Nephron (organoid): ENCODE results near the gene LARP1.

Experiments
- H3K27ac Mint-ChIP-seq, 3 experiments: 2 replicates each; pipeline ENCODE4 v1.8.0; 2020; ENCODE audit warnings: mixed read lengths in 3 of 3, mild to moderate bottlenecking in 2 of 3, moderate library complexity in 1 of 3
- H3K27me3 Mint-ChIP-seq: 2 replicates; pipeline ENCODE4 v1.8.0; 2021; ENCODE audit warnings: low read depth, mild to moderate bottlenecking, moderate library complexity, mixed read lengths
- H3K36me3 Mint-ChIP-seq: 2 replicates; pipeline ENCODE4 v1.8.0; 2020; ENCODE audit warnings: low read depth, mixed read lengths
- H3K4me1 Mint-ChIP-seq: 2 replicates; pipeline ENCODE4 v1.8.0; 2020; ENCODE audit warnings: mixed read lengths
- H3K4me3 Mint-ChIP-seq, 3 experiments: 2 replicates each; pipeline ENCODE4 v1.8.0; 2020; ENCODE audit warnings: mild to moderate bottlenecking in 3 of 3, mixed read lengths in 3 of 3, moderate library complexity in 2 of 3
- H3K9me3 Mint-ChIP-seq: 2 replicates; pipeline ENCODE4 v1.8.0; 2020; ENCODE audit warnings: mixed read lengths
- CTCF ChIP-seq, 3 experiments: fragments of 200-600 bp; sonication (generic); IDR thresholded peaks; one replicate each; pipeline ENCODE4 v1.5.0; 2021; ENCODE audit warnings: antibody characterized with exemption in 3 of 3; ENCODE audit not compliant: unreplicated experiment in 3 of 3

LARP1 gene

GRCh38 chr5:154751854-154752253 lies 3.3 kb upstream of the LARP1 start:
- Mint-ChIP-seq H3K9me3 (no peaks in the 10 kb centered on the region), H3K27ac (no peak overlapping the region), H3K27me3 (peaks cover 4% of the 10 kb centered on the region), H3K4me3 (no peak overlapping the region), H3K36me3 (no peaks in the 10 kb centered on the region), H3K4me1 (peaks cover 35% of the 10 kb centered on the region)
- no peak for TF ChIP-seq CTCF (IDR thresholded peaks at IDR 0.05; ENCODE audit: unreplicated experiment in 3 of 3)

- H3K9me3 Mint-ChIP-seq: no peaks in the 10 kb centered on the region
- peak overlapping the region; percentile 98 to 99 (median 98) for H3K27ac Mint-ChIP-seq
- H3K4me1 Mint-ChIP-seq: peaks cover 46% of the 10 kb centered on the region
- no peak for TF ChIP-seq CTCF (IDR thresholded peaks at IDR 0.05; ENCODE audit: unreplicated experiment in 3 of 3)
- H3K27me3 Mint-ChIP-seq: peaks cover 4% of the 10 kb centered on the region
- peak overlapping the region; percentile 89 to 92 (median 91) for H3K4me3 Mint-ChIP-seq
- H3K36me3 Mint-ChIP-seq: no peaks in the 10 kb centered on the region
Observed at GRCh38 chr5:154753792-154754191, 1.4 kb upstream of the LARP1 start.

GRCh38 chr5:154754460-154755360 lies 467 bp upstream of the LARP1 start:
- Mint-ChIP-seq H3K36me3 (no peaks in the 10 kb centered on the region), H3K4me1 (peaks cover 46% of the 10 kb centered on the region), H3K9me3 (no peaks in the 10 kb centered on the region), H3K27me3 (peaks cover 4% of the 10 kb centered on the region), H3K27ac (peak overlapping the region; percentile 98 to 99 (median 98)), H3K4me3 (peak overlapping the region; percentile 89 to 92 (median 91))
- TF ChIP-seq CTCF (IDR thresholded peaks at IDR 0.05; ENCODE audit: unreplicated experiment in 3 of 3): peak; percentile 25 to 45 (median 37)

GRCh38 chr5:154756009-154756867 lies 1.1 kb downstream of the LARP1 start:
- Mint-ChIP-seq H3K4me1 (peaks cover 55% of the 10 kb centered on the region), H3K36me3 (no peaks in the 10 kb centered on the region), H3K27me3 (peaks cover 4% of the 10 kb centered on the region), H3K27ac (peak overlapping the region; percentile 92 to 95 (median 94)), H3K4me3 (peak overlapping the region; percentile 91 to 97 (median 96)), H3K9me3 (no peaks in the 10 kb centered on the region)
- TF ChIP-seq CTCF (IDR thresholded peaks at IDR 0.05; ENCODE audit: unreplicated experiment in 3 of 3): no peak

- no peak for TF ChIP-seq CTCF (IDR thresholded peaks at IDR 0.05; ENCODE audit: unreplicated experiment in 3 of 3)
- Mint-ChIP-seq H3K36me3 (no peaks in the 10 kb centered on the region), H3K9me3 (no peaks in the 10 kb centered on the region), H3K27me3 (peaks cover 4% of the 10 kb centered on the region), H3K4me1 (peaks cover 61% of the 10 kb centered on the region), H3K4me3 (peak overlapping the region; percentile 96 to 99 (median 99)), H3K27ac (peak overlapping the region; percentile 92 to 97 (median 95))
Observed at GRCh38 chr5:154756868-154757813, 2.0 kb downstream of the LARP1 start.
